GM13976 (cell line): Measurements from ENCODE around the gene ZNF146.
A peak's percentile ranks its signal among the peaks of the same experiment; 100 is the strongest.
"Not testable (repeated sequence)": the region's sequence is repeated elsewhere in the genome, so short reads cannot be mapped to it uniquely, and the experiment has no call there.

ENCODE experiments used
- DNase-seq: peaks from one replicate; pipeline ENCODE4 v3.0.0; 2012; ENCODE audit warnings: low spot score
- in situ Hi-C: fragments of 300-500 bp; cut with MboI; formaldehyde crosslinking; loops from one replicate; pipeline ENCODE4 v1.12.0; 2022; ENCODE audit warnings: low sequenced_read_pairs, mixed read lengths, inconsistent platforms; ENCODE audit not compliant: unreplicated experiment
- TF ChIP-seq, protein P1 (sequence below): IDR thresholded peaks from 2 replicates; pipeline ENCODE4 v1.5.1; 2012; ENCODE audit warnings: borderline replicate concordance, mild to moderate bottlenecking; ENCODE audit not compliant: insufficient read depth; ENCODE audit errors: extremely low read depth, missing control alignments, control extremely low read depth

The ZNF146 gene

DNA sequence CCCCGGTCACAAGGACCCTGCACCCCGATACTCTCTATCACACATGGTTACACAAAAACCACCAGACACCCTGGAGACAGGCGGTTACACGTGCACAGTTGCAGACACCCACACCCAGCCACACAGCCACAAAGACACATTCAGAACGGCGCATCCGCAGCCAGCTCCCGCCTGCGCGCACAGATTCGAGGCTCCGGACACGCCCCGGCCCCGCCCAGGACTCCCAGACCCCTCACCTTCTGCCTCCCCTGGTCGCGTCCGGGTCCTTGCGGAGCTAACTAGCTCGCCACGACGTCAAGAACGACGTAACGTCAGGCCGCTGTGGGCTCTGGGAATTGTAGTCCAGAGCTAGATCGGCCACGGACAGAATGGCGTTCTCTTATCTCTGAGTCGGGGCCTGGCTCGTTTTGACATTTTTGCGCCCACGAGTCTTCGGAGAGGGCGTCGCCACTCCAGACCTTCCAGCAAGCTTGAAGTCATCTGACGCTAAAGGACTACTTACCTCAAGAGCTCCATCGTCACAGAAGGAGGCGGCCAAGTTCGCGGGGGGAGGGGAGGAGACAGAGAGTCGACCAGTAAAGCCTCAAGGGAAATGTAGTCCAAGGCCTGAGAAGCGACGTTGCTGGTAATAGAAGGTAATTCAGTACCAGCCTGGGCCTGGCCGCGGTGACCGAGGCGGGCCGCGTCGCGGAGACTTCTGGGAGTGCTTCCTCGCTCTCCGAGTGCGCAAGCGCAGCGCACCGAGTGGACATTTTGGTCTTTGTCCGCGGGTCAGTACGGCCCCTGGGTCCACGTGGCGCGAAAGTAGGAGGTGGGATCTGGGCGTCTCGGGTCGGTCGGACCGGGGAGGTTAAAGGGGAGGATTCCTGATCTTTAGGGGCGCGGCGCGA lies at the start of gene ZNF146, which contains the start of gene ZNF565:
TSS of gene ZNF146 (plus strand) at position 721 of the 890 bp plus-strand sequence. CDS start 21,335 bp downstream, outside the sequence.
TSS of gene ZNF565 (minus strand) at position 280 of the 890 bp plus-strand sequence. CDS start 12,680 bp downstream, outside the sequence.
- DNase-seq, result peak; percentile 95
- in situ Hi-C loops, result loop anchor here (25.0 kb wide), 1 partner anchor 273 kb away; the partner anchor contains the start of gene ZNF566
- TF ChIP-seq, protein P1, sequence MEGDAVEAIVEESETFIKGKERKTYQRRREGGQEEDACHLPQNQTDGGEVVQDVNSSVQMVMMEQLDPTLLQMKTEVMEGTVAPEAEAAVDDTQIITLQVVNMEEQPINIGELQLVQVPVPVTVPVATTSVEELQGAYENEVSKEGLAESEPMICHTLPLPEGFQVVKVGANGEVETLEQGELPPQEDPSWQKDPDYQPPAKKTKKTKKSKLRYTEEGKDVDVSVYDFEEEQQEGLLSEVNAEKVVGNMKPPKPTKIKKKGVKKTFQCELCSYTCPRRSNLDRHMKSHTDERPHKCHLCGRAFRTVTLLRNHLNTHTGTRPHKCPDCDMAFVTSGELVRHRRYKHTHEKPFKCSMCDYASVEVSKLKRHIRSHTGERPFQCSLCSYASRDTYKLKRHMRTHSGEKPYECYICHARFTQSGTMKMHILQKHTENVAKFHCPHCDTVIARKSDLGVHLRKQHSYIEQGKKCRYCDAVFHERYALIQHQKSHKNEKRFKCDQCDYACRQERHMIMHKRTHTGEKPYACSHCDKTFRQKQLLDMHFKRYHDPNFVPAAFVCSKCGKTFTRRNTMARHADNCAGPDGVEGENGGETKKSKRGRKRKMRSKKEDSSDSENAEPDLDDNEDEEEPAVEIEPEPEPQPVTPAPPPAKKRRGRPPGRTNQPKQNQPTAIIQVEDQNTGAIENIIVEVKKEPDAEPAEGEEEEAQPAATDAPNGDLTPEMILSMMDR, result no peak

- in situ Hi-C loops, result no loop called here
- TF ChIP-seq, protein P1, result no peak
- DNase-seq, result no peak
Observed at GRCh38 chr19:36169084-36169760, 45.7 kb upstream of the ZNF146 start.

- no peak for DNase-seq
- TF ChIP-seq, protein P1, result no peak
- in situ Hi-C loops, result no loop called here
Observed at GRCh38 chr19:36172852-36173251, 42.1 kb upstream of the ZNF146 start.

DNA sequence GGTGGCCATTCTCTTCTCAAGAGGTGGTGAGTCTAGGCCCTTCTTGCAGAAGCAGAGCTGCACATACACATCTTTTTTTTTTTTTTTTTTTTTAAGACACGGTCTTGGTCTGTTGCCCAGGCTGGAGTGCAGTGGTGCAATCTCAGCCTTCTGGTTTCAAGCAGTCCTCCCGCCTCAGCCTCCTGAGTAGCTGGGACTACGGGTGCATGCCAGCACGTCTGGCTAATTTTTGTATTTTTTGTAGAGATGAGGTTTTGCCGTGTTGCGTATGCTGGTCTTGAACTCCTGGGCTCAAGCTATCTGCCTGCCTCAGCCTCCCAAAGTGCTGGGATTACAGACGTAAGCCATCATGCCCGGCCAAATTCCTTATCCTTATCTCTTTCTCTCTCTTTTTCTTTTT lies 41.1 kb upstream of the ZNF146 start:
- DNase-seq, in situ Hi-C loops: not testable (repeated sequence)

DNA sequence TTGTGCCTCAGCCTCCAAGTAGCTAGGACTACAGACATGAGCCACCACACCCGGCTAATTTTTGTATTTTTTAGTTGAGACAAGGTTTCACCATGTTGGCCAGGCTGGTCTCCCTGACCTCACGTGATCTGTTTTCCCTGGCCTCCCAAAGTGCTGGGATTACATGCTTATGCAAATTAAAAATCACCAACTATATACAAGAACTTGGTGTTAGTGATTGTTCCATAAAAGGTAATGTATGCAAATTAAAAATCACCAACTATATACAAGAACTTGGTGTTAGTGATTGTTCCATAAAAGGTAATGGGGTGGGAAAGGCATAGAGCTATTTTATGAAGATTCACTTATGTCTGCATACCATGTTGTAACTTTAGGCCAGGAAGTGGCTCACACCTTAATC lies 35.8 kb upstream of the ZNF146 start:
- DNase-seq, in situ Hi-C loops: not testable (repeated sequence)

DNA sequence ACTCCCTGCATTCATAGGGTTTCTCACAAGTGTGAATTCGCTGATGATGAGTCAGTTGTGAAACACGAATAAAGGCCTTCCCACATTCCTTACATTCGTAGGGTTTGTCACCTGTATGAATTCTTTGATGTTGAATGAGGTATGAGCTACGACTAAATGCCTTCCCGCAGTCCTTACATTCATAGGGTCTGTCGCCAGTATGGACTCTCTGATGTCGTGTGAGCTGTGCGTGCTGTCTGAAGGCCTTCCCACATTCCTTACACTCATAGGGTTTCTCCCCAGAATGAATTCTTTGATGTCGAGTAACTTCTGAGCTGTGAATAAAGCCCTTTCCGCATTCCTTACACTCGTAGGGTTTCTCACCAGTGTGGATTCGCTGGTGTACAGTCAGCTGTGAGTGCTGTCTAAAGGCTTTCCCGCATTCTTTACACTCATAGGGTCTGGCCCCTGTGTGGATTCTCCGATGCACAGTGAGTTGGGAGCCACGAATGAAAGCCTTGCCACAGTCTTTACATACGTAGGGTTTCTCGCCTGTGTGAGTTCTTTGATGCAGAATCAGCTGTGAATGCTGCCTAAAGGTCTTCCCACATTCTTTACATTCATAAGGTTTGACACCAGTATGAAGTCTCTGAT lies 32.2 kb upstream of the ZNF146 start:
- TF ChIP-seq, protein P1, result no peak
- in situ Hi-C loops, result no loop called here
- DNase-seq, result no peak

GRCh38 chr19:36183245-36183628 lies 31.7 kb upstream of the ZNF146 start:
- DNase-seq, result no peak
- TF ChIP-seq, protein P1, result no peak
- in situ Hi-C loops, result no loop called here

DNA sequence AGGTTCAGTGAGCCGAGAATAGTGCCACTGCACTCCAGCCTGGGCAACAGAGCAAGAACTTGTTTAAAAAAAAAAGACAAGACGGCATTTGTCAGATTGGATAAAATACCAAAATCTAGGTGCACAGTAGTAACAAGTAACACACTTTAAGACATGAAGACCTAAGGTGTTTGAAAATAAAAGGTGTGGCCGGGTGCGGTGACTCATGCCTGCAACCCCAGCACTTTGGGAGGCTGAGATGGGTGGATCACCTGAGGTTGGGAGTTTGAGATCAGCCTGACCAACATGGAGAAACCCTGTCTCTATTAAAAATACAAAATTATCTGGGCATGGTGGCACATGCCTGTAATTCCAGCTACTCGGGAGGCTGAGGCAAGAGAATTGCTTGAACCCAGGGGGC lies 28.2 kb upstream of the ZNF146 start:
- in situ Hi-C loops, DNase-seq: not testable (repeated sequence)
